IMR-90 (cell line): ENCODE measurements around the gene UGT1A4. TPM values are rescaled to one million over a fixed set of nuclear protein-coding genes. Genes with fewer than 3 reads are reported as not detected.

Source experiments
- ATAC-seq: fragments of 200-7000 bp; cut with Tn5 transposase; 2 replicates; pipeline ENCODE4 v1.9.1; 2020; ENCODE audit warnings: low read depth, mild to moderate bottlenecking, moderate library complexity
- BruUV-seq: library from RNA; stranded (reverse); fragments of 400-500 nt; replicated peaks from 2 replicates; lab custom pipeline; 2021; lab: Mats Ljungman, UMichigan
- CTCF ChIA-PET: fragments of 300-600 bp; formaldehyde crosslinking; extraction: SDS; loops from one replicate; lab custom pipeline; 2021; ENCODE audit warnings: antibody characterized with exemption; lab: Yijun Ruan, JAX
- POLR2A ChIA-PET: fragments of 300-600 bp; sonication (Branson Sonifier 250); formaldehyde crosslinking; loops from one replicate; lab custom pipeline; 2022; ENCODE audit warnings: antibody characterized with exemption; ENCODE audit not compliant: unreplicated experiment; lab: Charles Lee
- DNase-seq: peaks from one replicate; pipeline ENCODE4 v3.0.0; 2013
- H2AFZ ChIP-seq: replicated peaks from 2 replicates; pipeline ENCODE3; 2013; ENCODE audit warnings: low read length, mild to moderate bottlenecking; ENCODE audit not compliant: poor library complexity
- H2AK5ac ChIP-seq: 2 replicates; pipeline ENCODE4 v1.6.1; 2013; ENCODE audit warnings: low read depth, low read length, inconsistent platforms
- H2AK9ac ChIP-seq: replicated peaks from 2 replicates; pipeline ENCODE3; 2013; ENCODE audit warnings: mild to moderate bottlenecking, low read depth, low read length, moderate library complexity; ENCODE audit not compliant: poor library complexity
- H2BK120ac ChIP-seq: 2 replicates; pipeline ENCODE4 v1.6.1; 2013; ENCODE audit warnings: low read depth, low read length, inconsistent platforms
- H2BK15ac ChIP-seq: 3 replicates; pipeline ENCODE4 v1.6.1; 2013; ENCODE audit warnings: low read depth, low read length, inconsistent platforms
- H2BK20ac ChIP-seq: 2 replicates; pipeline ENCODE4 v1.6.1; 2013; ENCODE audit warnings: low read depth, mild to moderate bottlenecking, inconsistent platforms, low read length, moderate library complexity
- H2BK5ac ChIP-seq: 2 replicates; pipeline ENCODE4 v1.6.1; 2013; ENCODE audit warnings: mild to moderate bottlenecking, low read depth, low read length, inconsistent platforms; ENCODE audit not compliant: poor library complexity, severe bottlenecking
- H3K14ac ChIP-seq: replicated peaks from 2 replicates; pipeline ENCODE4 v1.6.1; 2013; ENCODE audit warnings: low read depth, low read length, inconsistent platforms
- H3K18ac ChIP-seq: 2 replicates; pipeline ENCODE4 v1.6.1; 2013; ENCODE audit warnings: low read depth, low read length, control low read depth
- H3K23ac ChIP-seq: 2 replicates; pipeline ENCODE4 v1.6.1; 2013; ENCODE audit warnings: low read depth, low read length, inconsistent platforms
- H3K27ac ChIP-seq: 2 replicates; pipeline ENCODE4 v1.5.1; 2013; ENCODE audit warnings: mild to moderate bottlenecking, control low read depth, low read length; ENCODE audit not compliant: insufficient read depth
- H3K27me3 ChIP-seq: 2 replicates; pipeline ENCODE4 v1.6.1; 2013; ENCODE audit warnings: low read length; ENCODE audit not compliant: control insufficient read depth, insufficient read depth
- H3K36me3 ChIP-seq: 2 replicates; pipeline ENCODE4 v1.6.1; 2013; ENCODE audit warnings: low read length, mixed read lengths; ENCODE audit not compliant: control insufficient read depth, insufficient read depth
- H3K4ac ChIP-seq: 2 replicates; pipeline ENCODE4 v1.6.1; 2013; ENCODE audit warnings: low read depth, low read length, inconsistent platforms
- H3K4me1 ChIP-seq: 2 replicates; pipeline ENCODE4 v1.6.1; 2013; ENCODE audit warnings: low read length, mixed read lengths; ENCODE audit not compliant: control insufficient read depth, insufficient read depth
- H3K4me2 ChIP-seq: 2 replicates; pipeline ENCODE4 v1.6.1; 2013; ENCODE audit warnings: low read depth, mild to moderate bottlenecking, control low read depth, low read length, moderate library complexity
- H3K4me3 ChIP-seq: 2 replicates; pipeline ENCODE4 v1.5.1; 2013; ENCODE audit warnings: low read depth, mild to moderate bottlenecking, control low read depth, low read length, moderate library complexity; ENCODE audit not compliant: insufficient read depth
- H3K56ac ChIP-seq: 2 replicates; pipeline ENCODE4 v1.6.1; 2013; ENCODE audit warnings: low read length, inconsistent platforms; ENCODE audit not compliant: insufficient read depth; ENCODE audit errors: extremely low read depth
- H3K79me1 ChIP-seq, 2 experiments: 2 replicates each; pipeline ENCODE4 v1.6.1; 2013; ENCODE audit warnings: low read length in 2 of 2, inconsistent platforms in 1 of 2, low read depth in 1 of 2
- H3K9ac ChIP-seq: 2 replicates; pipeline ENCODE4 v1.6.1; 2013; ENCODE audit warnings: low read depth, low read length, control low read depth
- H3K9me1 ChIP-seq: 2 replicates; pipeline ENCODE4 v1.6.1; 2013; ENCODE audit warnings: low read length, inconsistent platforms; ENCODE audit not compliant: insufficient read depth
- H3K9me3 ChIP-seq: 2 replicates; pipeline ENCODE4 v1.6.1; 2013; ENCODE audit warnings: low read length; ENCODE audit not compliant: control insufficient read depth, insufficient read depth
- H4K20me1 ChIP-seq: 2 replicates; pipeline ENCODE4 v1.6.1; 2013; ENCODE audit warnings: low read length, inconsistent platforms; ENCODE audit not compliant: insufficient read depth
- H4K5ac ChIP-seq: 2 replicates; pipeline ENCODE4 v1.6.1; 2013; ENCODE audit warnings: mild to moderate bottlenecking, low read depth, low read length, control low read depth
- H4K8ac ChIP-seq, 2 experiments: 2 replicates each; pipeline ENCODE4 v1.6.1; 2013; ENCODE audit warnings: low read depth in 2 of 2, low read length in 2 of 2, control low read depth in 1 of 2, inconsistent platforms in 1 of 2
- H4K91ac ChIP-seq: 2 replicates; pipeline ENCODE4 v1.6.1; 2013; ENCODE audit warnings: low read depth, low read length, inconsistent platforms; ENCODE audit not compliant: insufficient read depth
- MAFK ChIP-seq: IDR thresholded peaks from 2 replicates; pipeline ENCODE4 v1.6.1; 2012; ENCODE audit warnings: low read depth, low read length, improper control_type of control experiment
- MAZ ChIP-seq: IDR thresholded peaks from 2 replicates; pipeline ENCODE4 v1.6.1; 2012; ENCODE audit warnings: low read depth, mild to moderate bottlenecking, low read length, improper control_type of control experiment, moderate library complexity, borderline replicate concordance
- WGBS, 2 experiments: methylation state at CpG; one replicate each; pipeline versions ENCODE4 v1.1.5 to v1.1.7; 2013; ENCODE audit warnings: missing lambda C conversion rate in 2 of 2; ENCODE audit not compliant: insufficient read length in 1 of 2; ENCODE audit errors: extremely low coverage in 2 of 2; 5-methylcytosine and 5-hydroxymethylcytosine counted together
- dilution Hi-C: fragments of 300-500 bp; cut with HindIII; formaldehyde crosslinking; loops from one replicate; pipeline ENCODE4 v1.14.3; 2018; ENCODE audit warnings: low sequenced_read_pairs; ENCODE audit not compliant: unreplicated experiment
- in situ Hi-C: fragments of 300-500 bp; cut with MboI; formaldehyde crosslinking; loops from 3 replicates; pipeline ENCODE4 v1.14.3; 2019; ENCODE audit warnings: low sequenced_read_pairs, inconsistent platforms, mixed read lengths
- intact Hi-C: fragments of 100-400 bp; cut with micrococcal nuclease; formaldehyde crosslinking; loops from 2 replicates; pipeline ENCODE4 v1.10.0; 2022
- polyA plus RNA-seq, 3 experiments: library from polyadenylated mRNA; depleted of rRNA; stranded (reverse); fragments of >200 nt; gene quantifications; 2 replicates each; pipeline ENCODE4 v1.2.3, GENCODE V29; 2012; ENCODE audit warnings: low replicate concordance in 1 of 3
- total RNA-seq: library from RNA; depleted of rRNA; stranded (reverse); fragments of >200 nt; gene quantifications from 2 replicates; pipeline ENCODE4 v1.2.3, GENCODE V29; 2012
- TF ChIP-seq, protein P1 (sequence below): fragments of 150-350 bp; IDR thresholded peaks from 2 replicates; pipeline ENCODE4 v1.6.1; 2017; ENCODE audit warnings: mild to moderate bottlenecking, antibody characterized with exemption, low read length, low read depth

UGT1A4 gene
- total and polyA plus RNA-seq, 2 of the 4 experiments (the other 2 are of a cell fraction), result not detected

DNA sequence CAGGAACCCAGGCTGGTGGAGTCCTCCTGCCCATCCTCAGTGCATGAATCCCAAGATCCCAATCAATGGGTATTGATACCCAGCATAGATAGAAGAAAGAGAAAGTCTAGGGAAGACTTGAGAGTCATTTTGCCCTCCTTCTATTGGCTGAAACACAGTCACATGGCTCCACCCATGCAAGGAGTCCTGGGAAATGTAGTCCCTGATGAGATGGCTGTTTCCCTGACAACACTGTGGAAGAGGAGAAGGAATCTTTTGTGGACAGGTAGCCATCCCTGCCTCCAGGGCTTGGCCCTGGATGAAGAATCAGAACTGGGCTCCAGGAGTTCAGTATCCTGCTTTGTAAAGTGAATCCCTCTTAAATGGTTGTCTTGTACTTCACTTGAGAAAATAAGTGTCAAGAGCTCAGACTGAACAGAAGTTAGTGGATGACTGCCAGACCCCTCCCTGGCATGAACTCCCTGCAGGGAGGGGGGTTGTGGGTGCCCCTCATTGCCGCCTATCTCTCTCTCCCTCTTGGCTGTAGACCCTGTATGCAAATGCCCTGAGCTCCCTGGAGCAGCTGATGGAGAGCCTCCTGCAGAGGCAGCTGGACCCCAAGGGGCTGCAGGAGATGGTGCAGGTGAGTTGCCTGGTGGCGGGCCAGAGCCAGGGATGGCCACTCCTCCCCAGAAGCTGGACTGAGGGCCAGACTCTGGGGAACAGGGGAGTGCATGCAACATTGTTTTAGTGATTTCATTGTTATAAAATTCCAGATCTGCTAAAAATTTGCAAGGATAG is 95.7 kb downstream of the UGT1A4 start:
- no peaks in the 10 kb centered on the region for H3K9me3 ChIP-seq
- no peak overlapping the region for H3K27ac ChIP-seq
- H3K4me1 ChIP-seq, result no peaks in the 10 kb centered on the region
- H2BK5ac ChIP-seq, result no peak overlapping the region
- no peak overlapping the region for H2AK9ac ChIP-seq
- H3K23ac ChIP-seq, result no peak overlapping the region
- peaks cover 8% of the 10 kb centered on the region for H3K27me3 ChIP-seq
- TF ChIP-seq MAZ (no peak), MAFK (no peak)
- TF ChIP-seq, protein P1, sequence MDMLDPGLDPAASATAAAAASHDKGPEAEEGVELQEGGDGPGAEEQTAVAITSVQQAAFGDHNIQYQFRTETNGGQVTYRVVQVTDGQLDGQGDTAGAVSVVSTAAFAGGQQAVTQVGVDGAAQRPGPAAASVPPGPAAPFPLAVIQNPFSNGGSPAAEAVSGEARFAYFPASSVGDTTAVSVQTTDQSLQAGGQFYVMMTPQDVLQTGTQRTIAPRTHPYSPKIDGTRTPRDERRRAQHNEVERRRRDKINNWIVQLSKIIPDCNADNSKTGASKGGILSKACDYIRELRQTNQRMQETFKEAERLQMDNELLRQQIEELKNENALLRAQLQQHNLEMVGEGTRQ, result peak; percentile 84
- no peak overlapping the region for H3K4me3 ChIP-seq
- no peak overlapping the region for H3K14ac ChIP-seq
- H3K4ac ChIP-seq, result no peak overlapping the region
- H2BK120ac ChIP-seq, result no peak overlapping the region
- WGBS, 2 experiments, result no CpG with 5 or more reads among the region's 2 CpGs
- H4K91ac ChIP-seq, result no peak overlapping the region
- no peaks in the 10 kb centered on the region for H4K20me1 ChIP-seq
- H3K79me1 ChIP-seq, result no peaks in the 10 kb centered on the region
- no peak overlapping the region for H2BK15ac ChIP-seq
- H3K56ac ChIP-seq, result no peak overlapping the region
- H2BK20ac ChIP-seq, result no peak overlapping the region
- no peak overlapping the region for H4K5ac ChIP-seq
- no peak; the same call in 1 of the 2 replicates for ATAC-seq
- no TSS peak for BruUV-seq
- no peaks in the 10 kb centered on the region for H3K36me3 ChIP-seq
- POLR2A ChIA-PET, result no interaction called here
- CTCF ChIA-PET, result no interaction called here
- dilution Hi-C loops, result no loop called here
- H3K9me1 ChIP-seq, result no peaks in the 10 kb centered on the region
- intact Hi-C loops, result no loop called here
- in situ Hi-C loops, result no loop called here
- H4K8ac ChIP-seq, result no peak overlapping the region
- DNase-seq, result peak; percentile 5
- H3K9ac ChIP-seq, result no peak overlapping the region
- no peak overlapping the region for H2AK5ac ChIP-seq
- no peak overlapping the region for H3K18ac ChIP-seq
- H2AFZ ChIP-seq, result no peak overlapping the region
- no peak overlapping the region for H3K4me2 ChIP-seq
